Measurements from ENCODE around the gene NAE1. TPM values are rescaled to one million over a fixed set of nuclear protein-coding genes. Genes with fewer than 3 reads are reported as not detected.

NAE1 gene
- total RNA-seq, 1 donor from 2014 or later = 114 TPM

- peaks cover 3% of the 10 kb centered on the region for H3K4me1 Mint-ChIP-seq (ENCODE audit: low read depth)
- no peaks in the 10 kb centered on the region for H3K36me3 Mint-ChIP-seq (ENCODE audit: insufficient read depth)
- peaks cover 9% of the 10 kb centered on the region for H3K9me3 Mint-ChIP-seq (ENCODE audit: low read depth)
- no peak overlapping the region for H3K4me3 Mint-ChIP-seq (ENCODE audit: low read depth)
- TF ChIP-seq, protein P1, sequence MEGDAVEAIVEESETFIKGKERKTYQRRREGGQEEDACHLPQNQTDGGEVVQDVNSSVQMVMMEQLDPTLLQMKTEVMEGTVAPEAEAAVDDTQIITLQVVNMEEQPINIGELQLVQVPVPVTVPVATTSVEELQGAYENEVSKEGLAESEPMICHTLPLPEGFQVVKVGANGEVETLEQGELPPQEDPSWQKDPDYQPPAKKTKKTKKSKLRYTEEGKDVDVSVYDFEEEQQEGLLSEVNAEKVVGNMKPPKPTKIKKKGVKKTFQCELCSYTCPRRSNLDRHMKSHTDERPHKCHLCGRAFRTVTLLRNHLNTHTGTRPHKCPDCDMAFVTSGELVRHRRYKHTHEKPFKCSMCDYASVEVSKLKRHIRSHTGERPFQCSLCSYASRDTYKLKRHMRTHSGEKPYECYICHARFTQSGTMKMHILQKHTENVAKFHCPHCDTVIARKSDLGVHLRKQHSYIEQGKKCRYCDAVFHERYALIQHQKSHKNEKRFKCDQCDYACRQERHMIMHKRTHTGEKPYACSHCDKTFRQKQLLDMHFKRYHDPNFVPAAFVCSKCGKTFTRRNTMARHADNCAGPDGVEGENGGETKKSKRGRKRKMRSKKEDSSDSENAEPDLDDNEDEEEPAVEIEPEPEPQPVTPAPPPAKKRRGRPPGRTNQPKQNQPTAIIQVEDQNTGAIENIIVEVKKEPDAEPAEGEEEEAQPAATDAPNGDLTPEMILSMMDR (IDR thresholded peaks at IDR 0.05; ENCODE audit: unreplicated experiment) = no peak
- no peak for DNase-seq (ENCODE audit: low spot score, unreplicated experiment)
- H3K27me3 Mint-ChIP-seq = peaks cover 80% of the 10 kb centered on the region
- H3K27ac Mint-ChIP-seq = no peak overlapping the region
These were observed 12.0 kb upstream of the NAE1 start for GRCh38 chr16:66842765-66843164.

- Mint-ChIP-seq H3K4me1 (ENCODE audit: low read depth) (peaks cover 3% of the 10 kb centered on the region), H3K27ac (no peak overlapping the region), H3K4me3 (ENCODE audit: low read depth) (no peak overlapping the region), H3K36me3 (ENCODE audit: insufficient read depth) (no peaks in the 10 kb centered on the region), H3K9me3 (ENCODE audit: low read depth) (peaks cover 9% of the 10 kb centered on the region), H3K27me3 (peaks cover 66% of the 10 kb centered on the region)
- TF ChIP-seq, protein P1 (IDR thresholded peaks at IDR 0.05; ENCODE audit: unreplicated experiment) = no peak
- DNase-seq (ENCODE audit: low spot score, unreplicated experiment) = no peak
These were observed 10.6 kb upstream of the NAE1 start for GRCh38 chr16:66841366-66841765.

DNA sequence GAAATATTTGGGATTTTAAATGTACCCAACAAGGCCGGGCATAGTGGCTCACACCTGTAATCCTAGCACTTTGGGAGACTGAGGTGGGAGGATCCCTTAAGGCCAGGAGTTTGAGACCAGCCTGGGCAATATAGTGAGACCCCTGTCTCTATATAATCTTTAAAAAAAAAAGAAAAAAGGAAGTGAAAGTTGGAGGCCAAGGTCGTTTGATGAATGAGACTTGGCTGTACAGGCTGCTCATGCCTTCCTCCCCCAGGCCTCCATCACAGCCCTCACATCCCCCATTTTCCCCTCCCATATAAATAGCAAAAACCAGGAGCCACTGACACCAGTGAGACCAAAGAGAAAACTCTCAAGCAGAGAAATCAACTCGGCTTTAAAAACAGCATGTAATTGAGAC is 10.1 kb upstream of the NAE1 start:
- peaks cover 62% of the 10 kb centered on the region for H3K27me3 Mint-ChIP-seq
- H3K27ac Mint-ChIP-seq = no peak overlapping the region
- H3K4me3 Mint-ChIP-seq (ENCODE audit: low read depth) = no peak overlapping the region
- peaks cover 9% of the 10 kb centered on the region for H3K9me3 Mint-ChIP-seq (ENCODE audit: low read depth)
- TF ChIP-seq, protein P1 (IDR thresholded peaks at IDR 0.05; ENCODE audit: unreplicated experiment) = no peak
- peaks cover 3% of the 10 kb centered on the region for H3K4me1 Mint-ChIP-seq (ENCODE audit: low read depth)
- DNase-seq (ENCODE audit: low spot score, unreplicated experiment) = no peak
- H3K36me3 Mint-ChIP-seq (ENCODE audit: insufficient read depth) = no peaks in the 10 kb centered on the region

DNA sequence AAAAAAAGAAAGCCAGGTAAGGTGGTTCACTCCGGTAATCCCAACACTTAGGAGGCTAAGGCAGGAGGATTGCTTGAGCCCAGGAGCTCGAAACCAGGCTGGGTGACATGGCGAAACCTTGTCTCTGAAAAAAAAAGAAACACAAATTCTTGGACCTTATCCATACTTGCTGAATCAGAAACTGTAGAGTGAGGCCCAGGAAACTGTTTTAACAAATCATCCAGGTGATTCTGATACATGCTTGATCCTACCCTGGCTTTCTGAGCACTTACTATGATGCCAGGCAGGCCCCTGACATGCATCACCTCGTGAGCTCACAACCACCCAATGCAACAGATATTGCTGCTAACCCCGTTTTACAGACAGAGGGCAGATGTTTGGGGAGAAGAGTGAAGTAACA is 4.0 kb upstream of the NAE1 start:
- H3K9me3 Mint-ChIP-seq (ENCODE audit: low read depth) = peaks cover 9% of the 10 kb centered on the region
- no peak for DNase-seq (ENCODE audit: low spot score, unreplicated experiment)
- no peak overlapping the region for H3K27ac Mint-ChIP-seq
- H3K4me1 Mint-ChIP-seq (ENCODE audit: low read depth) = no peaks in the 10 kb centered on the region
- no peaks in the 10 kb centered on the region for H3K36me3 Mint-ChIP-seq (ENCODE audit: insufficient read depth)
- H3K27me3 Mint-ChIP-seq = peaks cover 34% of the 10 kb centered on the region
- no peak overlapping the region for H3K4me3 Mint-ChIP-seq (ENCODE audit: low read depth)
- TF ChIP-seq, protein P1 (IDR thresholded peaks at IDR 0.05; ENCODE audit: unreplicated experiment) = no peak

DNA sequence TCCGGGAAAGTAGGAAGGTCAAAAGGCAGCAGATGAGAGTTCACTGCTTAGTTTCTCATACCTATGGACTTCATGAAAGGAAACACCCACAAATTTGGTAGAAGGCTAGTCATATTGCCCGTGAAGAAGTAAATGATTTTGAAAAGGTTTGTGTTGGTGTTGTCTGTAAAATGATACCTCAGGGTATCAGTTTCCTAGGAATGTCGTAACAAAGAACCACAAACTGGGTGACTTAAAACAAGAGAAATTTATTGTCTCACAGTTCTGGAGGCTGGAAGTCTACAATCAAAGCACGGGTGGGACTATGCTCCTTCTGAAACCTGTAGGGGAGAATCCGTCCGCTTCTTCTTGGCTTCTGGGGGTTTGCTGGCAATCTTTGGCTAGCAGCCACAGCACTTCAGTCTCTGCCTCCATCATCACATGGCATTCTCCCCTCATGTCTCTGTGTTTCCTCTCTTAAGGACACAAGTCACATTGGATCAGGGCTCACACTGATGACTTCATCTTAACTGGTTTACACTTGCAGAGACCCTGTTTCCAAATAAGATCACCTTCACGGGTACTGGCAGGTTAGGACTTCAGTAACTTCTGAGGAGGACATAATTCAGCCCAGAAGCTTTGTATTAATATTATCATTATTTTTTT is 2.0 kb upstream of the NAE1 start:
- Mint-ChIP-seq H3K9me3 (ENCODE audit: low read depth) (no peaks in the 10 kb centered on the region), H3K27me3 (peaks cover 17% of the 10 kb centered on the region), H3K27ac (no peak overlapping the region), H3K36me3 (ENCODE audit: insufficient read depth) (peaks cover under 1% of the 10 kb centered on the region), H3K4me3 (ENCODE audit: low read depth) (no peak overlapping the region), H3K4me1 (ENCODE audit: low read depth) (peaks cover 8% of the 10 kb centered on the region)
- TF ChIP-seq, protein P1 (IDR thresholded peaks at IDR 0.05; ENCODE audit: unreplicated experiment) = no peak
- no peak for DNase-seq (ENCODE audit: low spot score, unreplicated experiment)
